GM12865 (cell line): ENCODE data around the gene SLC2A4.
"Not testable (repeated sequence)": the region's sequence is repeated elsewhere in the genome, so short reads cannot be mapped to it uniquely, and the experiment has no call there.

Source experiments
- DNase-seq: peaks from one replicate; pipeline ENCODE4 v3.0.0; 2010; ENCODE audit warnings: low read depth
- H3K4me3 ChIP-seq: 2 replicates; pipeline ENCODE4 v1.5.1; 2011; ENCODE audit warnings: mild to moderate bottlenecking, low read depth, low read length, control low read depth
- CTCF ChIP-seq: IDR thresholded peaks from 2 replicates; pipeline ENCODE4 v1.5.1; 2011; ENCODE audit warnings: low read length, control low read depth, low read depth, inconsistent platforms; ENCODE audit not compliant: insufficient read depth; ENCODE audit errors: missing control alignments

SLC2A4 gene

GRCh38 chr17:7241783-7242716, 39.5 kb upstream of the SLC2A4 start, which contains the start of gene GABARAP:
Gene GABARAP (minus strand): TSS chr17:7242449. CDS start chr17:7242330, 119 bp downstream.
- no peak for TF ChIP-seq CTCF
- peak within 1 kb of the TSS; percentile 86 for H3K4me3 ChIP-seq
- peak; percentile 94 for DNase-seq

GRCh38 chr17:7242717-7243452, 38.6 kb upstream of the SLC2A4 start:
- DNase-seq = peak; percentile 97
- TF ChIP-seq CTCF = no peak
- peak overlapping the region; percentile 86 for H3K4me3 ChIP-seq

GRCh38 chr17:7243453-7243729, 38.1 kb upstream of the SLC2A4 start:
- H3K4me3 ChIP-seq = peak overlapping the region; percentile 86
- DNase-seq = no peak
- TF ChIP-seq CTCF = no peak

GRCh38 chr17:7243838-7244237, 37.7 kb upstream of the SLC2A4 start:
- DNase-seq, H3K4me3 ChIP-seq: not testable (repeated sequence)

- no peak for TF ChIP-seq CTCF
- no peak for DNase-seq
- H3K4me3 ChIP-seq = no peak overlapping the region
Measured at GRCh38 chr17:7246779-7247178, 34.7 kb upstream of the SLC2A4 start.

- DNase-seq = no peak
- H3K4me3 ChIP-seq = no peak overlapping the region; the same call in 1 of the 2 replicates
- no peak for TF ChIP-seq CTCF
Measured at GRCh38 chr17:7248796-7249195, 32.7 kb upstream of the SLC2A4 start.

- DNase-seq = no peak
- H3K4me3 ChIP-seq = peak overlapping the region; percentile 75
- no peak for TF ChIP-seq CTCF
Measured at GRCh38 chr17:7249214-7249613, 32.3 kb upstream of the SLC2A4 start.
